Loucy (cell line): Measurements from ENCODE around the gene CENPU.

ENCODE experiments used
- EZH2phosphoT487 ChIP-seq: fragments of 200-600 bp; IDR thresholded peaks from 2 replicates; pipeline ENCODE4 v1.6.1; 2018; ENCODE audit warnings: antibody characterized with exemption, mild to moderate bottlenecking, moderate library complexity, borderline replicate concordance
- TF ChIP-seq, protein P1 (sequence below): fragments of 200-600 bp; sonication (generic); conservative IDR thresholded peaks from 2 replicates; pipeline ENCODE4 v1.5.1; 2014; ENCODE audit warnings: mild to moderate bottlenecking, antibody characterized with exemption, low read length

DNA sequence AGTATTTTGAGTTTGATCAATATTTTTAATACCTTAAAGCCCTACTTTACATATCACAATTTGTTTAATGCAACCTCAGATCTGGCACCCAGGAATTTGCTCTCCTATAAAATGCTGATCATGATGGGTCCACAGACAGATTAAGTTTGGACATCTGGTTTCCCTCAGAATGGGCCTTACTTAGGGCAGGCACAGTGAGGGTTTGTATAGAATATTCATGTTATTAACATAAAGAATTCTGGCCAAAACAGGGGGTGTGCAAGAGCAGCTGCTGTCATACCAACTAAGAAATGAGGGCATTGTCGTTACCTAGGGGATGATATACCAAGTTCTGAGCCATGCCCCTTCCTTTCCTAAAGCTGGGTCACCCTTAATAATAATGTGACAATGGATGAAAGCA, 37.5 kb upstream of the CENPU start:
- TF ChIP-seq, protein P1, sequence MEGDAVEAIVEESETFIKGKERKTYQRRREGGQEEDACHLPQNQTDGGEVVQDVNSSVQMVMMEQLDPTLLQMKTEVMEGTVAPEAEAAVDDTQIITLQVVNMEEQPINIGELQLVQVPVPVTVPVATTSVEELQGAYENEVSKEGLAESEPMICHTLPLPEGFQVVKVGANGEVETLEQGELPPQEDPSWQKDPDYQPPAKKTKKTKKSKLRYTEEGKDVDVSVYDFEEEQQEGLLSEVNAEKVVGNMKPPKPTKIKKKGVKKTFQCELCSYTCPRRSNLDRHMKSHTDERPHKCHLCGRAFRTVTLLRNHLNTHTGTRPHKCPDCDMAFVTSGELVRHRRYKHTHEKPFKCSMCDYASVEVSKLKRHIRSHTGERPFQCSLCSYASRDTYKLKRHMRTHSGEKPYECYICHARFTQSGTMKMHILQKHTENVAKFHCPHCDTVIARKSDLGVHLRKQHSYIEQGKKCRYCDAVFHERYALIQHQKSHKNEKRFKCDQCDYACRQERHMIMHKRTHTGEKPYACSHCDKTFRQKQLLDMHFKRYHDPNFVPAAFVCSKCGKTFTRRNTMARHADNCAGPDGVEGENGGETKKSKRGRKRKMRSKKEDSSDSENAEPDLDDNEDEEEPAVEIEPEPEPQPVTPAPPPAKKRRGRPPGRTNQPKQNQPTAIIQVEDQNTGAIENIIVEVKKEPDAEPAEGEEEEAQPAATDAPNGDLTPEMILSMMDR = no peak
- no peak for TF ChIP-seq EZH2phosphoT487
